OCI-LY3 (cell line): Measurements from ENCODE around the gene SRSF11.
"Not testable (repeated sequence)": the region's sequence is repeated elsewhere in the genome, so short reads cannot be mapped to it uniquely, and the experiment has no call there.

ENCODE experiments used
- H2AFZ ChIP-seq: fragments of 200-600, 300-600 bp; shearing (Covaris generic); 2 replicates; pipeline ENCODE4 v1.6.0; 2014; ENCODE audit warnings: antibody characterized with exemption, low read depth, low read length
- H3K27ac ChIP-seq: fragments of 200-600, 300-600 bp; sonication (generic); 2 replicates; pipeline ENCODE4 v1.5.1; 2014; ENCODE audit warnings: mild to moderate bottlenecking, low read length, moderate library complexity, mixed read lengths
- H3K27me3 ChIP-seq: fragments of 200-600, 300-600 bp; sonication (generic); 2 replicates; pipeline ENCODE4 v1.6.1; 2014; ENCODE audit warnings: low read depth, low read length, mixed read lengths
- H3K36me3 ChIP-seq: fragments of 200-600, 300-600 bp; sonication (generic); replicated peaks from 2 replicates; pipeline ENCODE3; 2014; ENCODE audit warnings: low read depth, low read length, mixed read lengths
- H3K4me1 ChIP-seq: fragments of 300-600, 200-600 bp; sonication (generic); 2 replicates; pipeline ENCODE4 v1.6.1; 2014; ENCODE audit warnings: low read length, mixed read lengths
- H3K4me2 ChIP-seq: fragments of 200-600, 300-600 bp; sonication (generic); 2 replicates; pipeline ENCODE4 v1.6.1; 2014; ENCODE audit warnings: low read length, mixed read lengths
- H3K4me3 ChIP-seq: fragments of 300-600, 200-600 bp; sonication (generic); 2 replicates; pipeline ENCODE4 v1.5.1; 2014; ENCODE audit warnings: antibody characterized with exemption, mild to moderate bottlenecking, low read length, moderate library complexity
- H3K79me2 ChIP-seq: fragments of 300-600, 200-600 bp; shearing (Covaris generic); 2 replicates; pipeline ENCODE4 v1.6.1; 2014; ENCODE audit warnings: mild to moderate bottlenecking, low read length, mixed read lengths
- H3K9ac ChIP-seq: fragments of 300-600, 200-600 bp; shearing (Covaris generic); 2 replicates; pipeline ENCODE4 v1.6.0; 2014; ENCODE audit warnings: mild to moderate bottlenecking, low read length, moderate library complexity
- H3K9me3 ChIP-seq: fragments of 200-600, 300-600 bp; shearing (Covaris generic); 2 replicates; pipeline ENCODE4 v1.6.1; 2014; ENCODE audit warnings: low read length, mixed read lengths; ENCODE audit not compliant: insufficient read depth
- H4K20me1 ChIP-seq: fragments of 200-600, 300-600 bp; sonication (generic); 2 replicates; pipeline ENCODE4 v1.6.1; 2016; ENCODE audit warnings: low read length, mixed read lengths; ENCODE audit not compliant: insufficient read depth
- EZH2phosphoT487 ChIP-seq: fragments of 200-600 bp; shearing (Covaris generic); IDR thresholded peaks from 2 replicates; pipeline ENCODE4 v1.6.1; 2018; ENCODE audit warnings: antibody characterized with exemption, mixed run types, low read depth
- TF ChIP-seq, protein P1 (sequence below): fragments of 200-600, 300-600 bp; sonication (generic); IDR thresholded peaks from 2 replicates; pipeline ENCODE4 v1.5.1; 2014; ENCODE audit warnings: antibody characterized with exemption, low read length, low read depth

Gene SRSF11

DNA sequence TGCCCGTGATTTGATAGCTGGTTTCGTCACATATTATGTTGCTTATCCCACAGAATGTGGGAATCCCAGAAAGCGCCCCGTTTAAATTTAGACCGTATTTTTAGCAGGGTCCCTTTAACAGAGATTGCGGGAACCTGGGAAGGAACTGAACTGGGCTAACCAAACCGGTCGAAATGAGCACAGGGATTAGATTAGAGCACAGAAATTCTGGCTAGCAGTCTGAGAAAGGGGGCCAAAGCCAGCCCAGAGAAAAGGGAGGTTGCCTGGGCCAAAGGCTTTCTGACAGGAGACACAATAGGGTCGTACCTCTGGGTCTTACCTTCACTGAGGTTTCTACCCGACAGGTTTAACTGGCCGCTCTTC, 16.1 kb upstream of the SRSF11 start:
- peaks cover 99% of the 10 kb centered on the region for H3K79me2 ChIP-seq
- H3K4me1 ChIP-seq, result peaks cover 32% of the 10 kb centered on the region
- no peaks in the 10 kb centered on the region for H3K9me3 ChIP-seq
- peak overlapping the region; percentile 91 for H3K9ac ChIP-seq
- H3K27me3 ChIP-seq, result no peaks in the 10 kb centered on the region
- H4K20me1 ChIP-seq, result 0 out of 2 replicates have a peak, but pooled peaks cover 4% of the 10 kb centered on the region
- TF ChIP-seq EZH2phosphoT487, result no peak
- TF ChIP-seq, protein P1, sequence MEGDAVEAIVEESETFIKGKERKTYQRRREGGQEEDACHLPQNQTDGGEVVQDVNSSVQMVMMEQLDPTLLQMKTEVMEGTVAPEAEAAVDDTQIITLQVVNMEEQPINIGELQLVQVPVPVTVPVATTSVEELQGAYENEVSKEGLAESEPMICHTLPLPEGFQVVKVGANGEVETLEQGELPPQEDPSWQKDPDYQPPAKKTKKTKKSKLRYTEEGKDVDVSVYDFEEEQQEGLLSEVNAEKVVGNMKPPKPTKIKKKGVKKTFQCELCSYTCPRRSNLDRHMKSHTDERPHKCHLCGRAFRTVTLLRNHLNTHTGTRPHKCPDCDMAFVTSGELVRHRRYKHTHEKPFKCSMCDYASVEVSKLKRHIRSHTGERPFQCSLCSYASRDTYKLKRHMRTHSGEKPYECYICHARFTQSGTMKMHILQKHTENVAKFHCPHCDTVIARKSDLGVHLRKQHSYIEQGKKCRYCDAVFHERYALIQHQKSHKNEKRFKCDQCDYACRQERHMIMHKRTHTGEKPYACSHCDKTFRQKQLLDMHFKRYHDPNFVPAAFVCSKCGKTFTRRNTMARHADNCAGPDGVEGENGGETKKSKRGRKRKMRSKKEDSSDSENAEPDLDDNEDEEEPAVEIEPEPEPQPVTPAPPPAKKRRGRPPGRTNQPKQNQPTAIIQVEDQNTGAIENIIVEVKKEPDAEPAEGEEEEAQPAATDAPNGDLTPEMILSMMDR, result no peak
- peak overlapping the region; percentile 68 for H2AFZ ChIP-seq
- H3K36me3 ChIP-seq, result no peaks in the 10 kb centered on the region
- peak overlapping the region; percentile 67 for H3K27ac ChIP-seq
- H3K4me2 ChIP-seq, result peak overlapping the region; percentile 85
- H3K4me3 ChIP-seq, result peak overlapping the region; percentile 97

DNA sequence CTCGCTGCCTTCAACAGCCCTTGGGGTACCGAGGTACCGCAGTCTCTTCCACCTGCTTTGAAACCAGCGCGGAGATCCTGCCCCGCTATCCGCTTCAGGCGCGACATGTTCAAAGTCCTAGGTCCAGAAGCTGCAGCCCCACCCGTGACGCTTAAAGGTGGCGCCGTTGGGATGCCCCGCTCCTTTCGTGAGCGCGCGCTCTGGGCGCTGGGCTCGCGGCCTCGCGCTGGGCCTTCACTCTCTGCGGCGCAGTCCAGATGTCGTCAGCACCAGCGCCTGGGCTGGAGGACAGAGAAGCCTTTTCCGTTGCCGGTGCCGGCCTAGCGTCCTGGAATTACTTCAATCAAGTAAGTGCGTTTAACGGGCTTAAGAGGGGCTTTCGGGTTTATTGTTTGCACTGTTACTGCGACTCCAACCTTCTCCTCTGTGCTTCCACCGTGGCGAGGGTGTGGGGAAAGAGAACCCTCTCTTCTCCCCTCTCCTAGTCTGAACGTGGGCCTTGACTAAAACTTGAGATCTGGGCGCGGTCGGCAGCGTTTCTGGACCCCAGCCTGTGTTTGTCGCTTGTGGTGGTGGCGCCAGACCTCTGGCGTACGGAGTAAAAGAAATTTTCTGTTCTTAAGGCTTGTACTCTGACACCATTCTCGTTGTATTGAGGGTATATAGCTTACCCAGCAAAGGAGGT, 15.6 kb upstream of the SRSF11 start, which contains the start of gene LRRC40:
Gene LRRC40 (minus strand): TSS at position 146 of the 685 bp plus-strand sequence. CDS start 39 bp downstream, at position 107.
- peak within 1 kb of the TSS; percentile 91 for H3K9ac ChIP-seq
- peak within 1 kb of the TSS; percentile 97 for H3K4me3 ChIP-seq
- H3K27me3 ChIP-seq, result no peaks in the 10 kb centered on the region
- no peaks in the 10 kb centered on the region for H3K36me3 ChIP-seq
- peak within 1 kb of the TSS; percentile 67 for H3K27ac ChIP-seq
- H4K20me1 ChIP-seq, result 0 out of 2 replicates have a peak, but pooled peaks cover 4% of the 10 kb centered on the region
- H3K79me2 ChIP-seq, result peaks cover 99% of the 10 kb centered on the region
- TF ChIP-seq, protein P1, result no peak
- TF ChIP-seq EZH2phosphoT487, result no peak
- H2AFZ ChIP-seq, result peak within 1 kb of the TSS; percentile 83
- H3K4me2 ChIP-seq, result peak within 1 kb of the TSS; percentile 85
- H3K9me3 ChIP-seq, result no peaks in the 10 kb centered on the region
- peaks cover 32% of the 10 kb centered on the region for H3K4me1 ChIP-seq

DNA sequence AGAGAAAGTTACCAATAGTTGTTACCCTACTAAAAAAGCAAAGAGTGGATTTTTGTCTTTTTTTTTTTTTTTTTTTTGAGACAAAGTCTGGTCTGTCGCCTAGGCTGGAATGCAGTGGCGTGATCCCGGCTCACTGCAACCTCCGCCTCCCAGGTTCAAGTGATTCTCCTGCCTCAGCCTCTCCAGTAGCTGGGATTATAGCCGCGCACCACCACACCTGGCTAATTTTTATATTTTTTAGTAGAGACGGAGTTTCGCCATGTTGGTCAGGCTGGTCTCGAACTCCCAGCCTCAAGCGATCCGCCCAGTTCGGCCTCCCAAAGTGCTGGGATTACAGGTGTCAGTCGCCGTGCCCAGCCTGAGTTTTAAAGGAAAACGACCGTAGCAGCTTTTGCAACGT, 14.3 kb upstream of the SRSF11 start:
- H3K27ac ChIP-seq, result not testable (repeated sequence)
- peaks cover 32% of the 10 kb centered on the region for H3K4me1 ChIP-seq

DNA sequence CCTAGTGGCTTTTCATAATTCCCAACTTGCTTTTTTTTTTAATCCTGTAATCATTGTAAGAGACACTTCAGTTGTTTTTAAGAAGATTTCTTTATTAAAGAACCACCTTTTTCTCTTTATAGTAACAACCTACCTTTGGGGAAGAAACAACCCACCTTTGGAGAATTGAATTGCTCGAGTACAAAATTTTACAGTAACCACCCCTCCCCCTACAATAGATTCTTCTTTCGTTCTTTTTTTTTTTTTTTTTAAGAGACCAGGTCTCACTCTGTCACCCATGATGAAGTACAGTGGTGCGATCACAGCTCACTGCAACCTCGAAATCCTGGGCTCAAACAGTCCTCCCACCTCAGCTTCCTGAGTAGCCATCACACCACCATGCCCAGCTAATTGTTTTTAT, 13.7 kb upstream of the SRSF11 start:
- Histone ChIP-seq H4K20me1 (no peaks in the 10 kb centered on the region), H3K27me3 (no peaks in the 10 kb centered on the region), H3K27ac (no peak overlapping the region), H3K4me1 (peaks cover 26% of the 10 kb centered on the region), H3K36me3 (no peaks in the 10 kb centered on the region), H3K4me2 (0 out of 2 replicates have a peak overlapping the region, but pooled peaks have one; percentile 81), H2AFZ (no peak overlapping the region), H3K4me3 (no peak overlapping the region), H3K9me3 (no peaks in the 10 kb centered on the region), H3K79me2 (peaks cover 99% of the 10 kb centered on the region), H3K9ac (no peak overlapping the region)
- TF ChIP-seq EZH2phosphoT487, result no peak
- TF ChIP-seq, protein P1, result no peak

More for the DNA sequence above, 14.3 kb upstream of the SRSF11 start:
- not testable (repeated sequence) for H3K9me3 ChIP-seq, H2AFZ ChIP-seq, H4K20me1 ChIP-seq, H3K27me3 ChIP-seq, H3K36me3 ChIP-seq
- Histone ChIP-seq H3K9ac (peak overlapping the region; percentile 84), H3K4me3 (peak overlapping the region; percentile 97), H3K79me2 (peaks cover 100% of the 10 kb centered on the region), H3K4me2 (peak overlapping the region; percentile 81)
